Activated T-cell treated with anti-CD3 and anti-CD28 coated beads for 48 hours (primary cell): ENCODE measurements around the gene MRPS24.
"Not testable (repeated sequence)": the region's sequence is repeated elsewhere in the genome, so short reads cannot be mapped to it uniquely, and the experiment has no call there.

Experiments used
- DNase-seq: peaks from one replicate; pipeline ENCODE4 v3.0.0-alpha.2; 2020; ENCODE audit warnings: low read depth

MRPS24 gene

DNA sequence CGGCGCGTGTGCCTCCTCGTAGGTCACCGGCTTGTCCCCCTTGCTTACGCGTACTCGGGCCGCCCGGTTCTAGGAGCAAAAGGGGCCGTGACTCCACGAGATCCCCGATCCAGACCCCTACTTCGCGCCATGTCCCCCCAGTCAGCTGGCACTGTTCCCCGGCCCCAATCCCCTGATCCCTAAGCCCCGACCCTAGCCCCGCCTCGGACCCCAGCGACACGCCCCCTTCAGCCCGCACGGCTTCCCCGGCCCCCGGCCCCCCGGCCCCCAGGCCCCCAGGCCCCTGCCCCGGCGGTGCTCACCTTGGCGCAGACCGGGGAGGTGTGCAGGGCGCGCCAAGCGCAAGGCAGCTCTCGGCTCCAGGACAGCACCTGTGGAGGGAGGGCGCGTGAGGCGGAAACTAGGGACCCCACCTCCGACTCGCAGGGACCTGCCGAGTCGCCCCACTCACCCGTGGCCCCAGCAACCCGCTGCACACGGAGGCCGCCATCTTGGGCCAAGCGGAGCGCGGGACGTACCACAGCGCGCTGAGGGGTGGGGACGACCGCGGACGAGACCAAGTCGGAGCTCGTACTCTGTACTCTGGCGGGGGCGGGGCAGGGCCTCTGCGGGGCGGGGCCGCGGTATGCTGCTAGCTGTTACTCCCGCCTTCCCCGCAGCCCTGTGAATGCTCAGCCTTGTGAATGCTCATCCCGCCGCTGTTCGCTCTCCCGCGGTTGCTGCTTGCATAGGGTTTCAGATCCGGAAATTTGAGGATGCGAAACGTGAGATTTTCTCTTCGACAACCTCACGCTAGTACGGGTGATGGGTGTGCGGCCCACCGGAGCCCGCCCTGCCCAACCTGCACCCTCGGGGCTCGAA, at the start of gene MRPS24:
TSS of gene MRPS24 (minus strand) at position 512 of the 861 bp plus-strand sequence. CDS start at position 490, 22 bp downstream.
- peak; percentile 93 for DNase-seq

DNA sequence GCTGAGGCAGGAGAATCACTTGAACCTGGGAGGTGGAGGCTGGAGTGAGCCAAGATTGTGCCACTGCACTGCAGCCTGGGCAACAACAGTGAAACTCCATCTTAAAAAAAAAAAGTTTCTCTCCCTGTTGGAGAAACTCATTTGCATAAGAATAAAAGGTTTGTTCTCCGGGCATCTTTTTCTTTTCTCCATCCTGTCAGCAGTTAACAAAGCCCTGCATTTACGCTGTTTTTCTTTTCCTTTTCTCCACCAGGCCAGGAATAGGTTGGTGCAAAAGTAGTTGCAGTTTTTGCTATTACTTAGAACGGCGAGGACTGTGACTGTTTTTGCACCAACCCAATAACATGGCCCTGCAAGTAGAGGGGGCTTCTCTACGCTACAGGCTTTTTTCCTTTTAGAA, 46.6 kb upstream of the MRPS24 start:
- DNase-seq: no peak

DNA sequence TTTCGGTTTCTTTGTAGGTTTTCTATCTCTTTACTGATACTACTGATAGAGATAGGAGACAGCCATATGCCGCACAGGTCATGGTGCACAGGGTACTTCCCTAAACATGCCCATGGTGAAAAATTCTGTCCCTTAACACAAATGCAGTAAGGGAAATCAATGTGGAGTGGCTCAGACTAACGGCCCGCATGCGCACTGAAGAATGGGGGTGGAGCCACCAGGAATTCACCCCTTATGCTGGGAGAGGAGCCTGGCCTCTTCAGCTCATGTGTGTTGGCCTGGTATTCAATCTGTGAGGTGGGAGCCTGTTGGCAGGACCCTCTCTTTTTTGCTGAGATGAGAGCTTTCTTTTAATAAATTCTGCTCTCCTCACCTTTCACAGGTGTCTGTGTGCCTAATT, 45.5 kb upstream of the MRPS24 start:
- no peak for DNase-seq

DNA sequence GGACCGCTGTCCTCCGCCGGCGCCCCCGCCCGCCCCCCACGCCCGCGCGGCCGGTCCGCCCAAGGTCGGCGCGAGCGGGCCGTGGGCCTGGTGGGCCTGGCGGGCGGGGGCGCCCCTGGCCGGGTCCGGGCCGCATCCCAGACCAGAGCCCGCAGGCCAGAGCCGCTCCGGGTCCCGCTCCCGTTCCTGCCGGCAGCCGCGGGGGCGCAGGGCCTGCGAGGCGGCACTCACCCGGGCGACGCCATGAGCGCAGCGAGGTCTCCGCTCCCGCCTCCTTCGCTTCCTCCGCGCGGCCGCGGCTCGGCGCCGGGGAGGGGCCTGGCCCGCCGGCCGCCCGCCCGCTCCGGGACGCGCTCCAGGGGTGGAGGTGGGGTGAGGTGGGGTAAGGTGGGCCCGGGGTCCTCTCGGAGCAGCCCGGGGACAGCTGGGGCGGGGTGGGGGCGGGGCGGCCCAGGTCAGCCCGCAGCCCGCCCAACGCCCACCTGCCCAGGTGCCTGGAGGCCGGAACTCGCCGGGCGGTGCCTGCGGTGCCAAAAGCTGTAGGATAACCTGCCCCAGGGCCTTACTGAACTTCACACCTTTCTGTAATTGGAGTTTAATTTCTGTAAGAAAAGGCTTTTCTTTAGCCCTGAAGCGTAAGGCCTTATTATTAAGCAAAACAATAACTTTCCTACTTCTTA, 37.2 kb upstream of the MRPS24 start, which contains the start of gene URGCP:
TSS of gene URGCP (minus strand) at position 266 of the 680 bp plus-strand sequence. CDS start at position 245, 21 bp downstream.
- peak; percentile 56 for DNase-seq

DNA sequence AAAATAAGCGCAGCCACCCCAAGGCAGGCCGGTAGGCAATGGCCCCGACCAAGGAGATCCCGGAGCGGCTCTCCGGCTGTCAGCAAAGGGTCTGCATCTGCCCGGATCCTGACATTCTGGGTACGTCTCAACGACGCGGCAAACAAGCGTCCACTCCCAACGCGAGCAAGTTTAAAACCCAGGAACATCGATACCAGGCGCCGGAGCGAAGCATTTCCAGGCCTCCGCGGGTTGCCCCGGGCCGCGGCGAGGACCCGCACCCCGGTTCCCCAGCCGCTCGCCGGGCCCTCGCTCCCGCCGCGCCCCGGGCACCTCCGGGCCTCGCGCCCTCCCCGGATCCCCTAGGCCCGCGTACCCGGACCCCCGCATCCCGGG, 36.6 kb upstream of the MRPS24 start:
- peak; percentile 4 for DNase-seq

DNA sequence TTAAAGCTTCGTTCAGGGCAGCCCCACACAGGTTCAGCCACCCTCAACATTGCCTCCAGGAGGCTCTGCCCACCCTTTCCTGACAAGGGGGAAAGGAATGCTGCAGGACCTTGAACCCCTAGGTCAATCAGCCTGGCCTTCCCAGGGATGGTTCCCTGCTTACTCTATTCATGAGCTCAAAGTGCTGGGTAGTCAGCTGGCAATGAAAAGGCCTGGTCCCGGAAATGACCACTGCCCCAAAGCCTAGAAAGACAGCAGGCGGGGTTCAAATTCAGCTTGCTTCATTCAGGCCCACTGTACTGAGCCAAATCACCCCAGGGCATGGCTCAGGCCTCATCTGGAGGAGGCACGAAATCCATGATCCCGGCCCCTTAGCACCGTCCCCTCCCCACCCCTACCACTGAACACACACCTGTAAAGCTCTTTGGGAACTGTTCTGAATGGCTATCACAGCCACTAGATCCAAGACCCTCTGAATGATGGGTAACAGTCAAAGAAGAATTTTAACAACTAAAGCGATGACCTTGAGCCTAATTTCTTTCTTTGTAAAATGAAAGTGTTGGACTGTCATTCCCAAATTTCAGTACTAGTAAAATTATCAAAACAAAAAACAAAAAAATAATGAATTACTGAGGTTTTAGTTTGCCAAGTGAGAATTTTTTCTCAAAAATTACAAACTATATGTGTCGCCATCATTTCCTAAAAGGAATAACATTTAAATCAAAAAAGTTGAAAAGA, 36.1 kb upstream of the MRPS24 start:
- no peak for DNase-seq

DNA sequence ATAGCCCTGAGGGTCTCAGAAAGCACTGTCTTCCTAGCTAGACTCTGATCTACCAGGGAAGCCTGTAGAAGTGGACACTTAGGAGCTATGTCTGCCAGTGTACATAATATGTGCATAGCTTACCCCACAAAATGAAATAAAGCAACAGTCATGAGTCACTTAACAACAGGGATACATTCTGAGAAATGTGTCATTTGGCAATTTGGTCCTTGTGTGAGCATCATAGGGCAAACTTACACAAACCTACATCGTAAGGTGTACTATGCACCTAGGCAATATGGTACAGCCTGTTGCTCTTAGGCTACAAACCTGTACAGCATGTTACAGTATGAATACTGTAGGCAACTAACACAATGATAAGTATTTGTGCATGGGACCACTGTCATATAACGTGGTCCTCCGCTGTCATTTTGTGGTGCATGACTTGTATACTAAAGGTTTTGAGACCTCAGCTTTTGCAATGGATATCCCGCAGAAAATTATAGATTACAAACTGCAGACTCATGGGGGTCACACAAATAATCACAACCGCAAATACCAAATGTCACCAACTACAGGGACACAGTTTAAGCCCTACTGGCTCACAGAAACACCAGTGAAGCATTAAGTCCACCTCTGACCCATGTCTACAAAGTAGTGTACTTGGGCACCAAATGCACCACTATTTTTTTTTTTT, 35.4 kb upstream of the MRPS24 start:
- DNase-seq: no peak

DNA sequence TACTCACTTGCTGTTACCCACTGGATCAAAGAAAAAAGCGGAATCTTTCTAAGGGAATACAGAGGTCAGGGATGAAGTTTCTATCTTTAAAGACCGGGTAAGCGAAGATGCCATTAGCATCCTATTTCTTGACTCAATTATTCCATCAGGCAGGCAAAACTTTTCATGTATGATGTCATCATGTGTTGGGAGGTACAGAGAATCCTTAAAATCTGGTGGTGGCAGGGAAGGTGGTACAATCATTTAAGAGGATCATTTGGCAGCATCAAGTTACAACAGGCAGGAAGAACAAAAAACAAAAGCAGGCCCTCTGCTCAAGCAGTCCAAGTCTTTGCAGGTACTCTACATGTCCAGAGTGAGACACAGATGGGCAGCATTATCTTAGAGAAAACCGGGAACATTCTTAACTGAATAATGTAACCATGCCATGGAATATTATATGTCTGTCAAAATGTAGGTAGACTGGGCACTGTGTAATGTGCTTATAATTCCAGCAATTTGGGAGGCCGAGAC, 33.3 kb upstream of the MRPS24 start:
- DNase-seq: no peak

DNA sequence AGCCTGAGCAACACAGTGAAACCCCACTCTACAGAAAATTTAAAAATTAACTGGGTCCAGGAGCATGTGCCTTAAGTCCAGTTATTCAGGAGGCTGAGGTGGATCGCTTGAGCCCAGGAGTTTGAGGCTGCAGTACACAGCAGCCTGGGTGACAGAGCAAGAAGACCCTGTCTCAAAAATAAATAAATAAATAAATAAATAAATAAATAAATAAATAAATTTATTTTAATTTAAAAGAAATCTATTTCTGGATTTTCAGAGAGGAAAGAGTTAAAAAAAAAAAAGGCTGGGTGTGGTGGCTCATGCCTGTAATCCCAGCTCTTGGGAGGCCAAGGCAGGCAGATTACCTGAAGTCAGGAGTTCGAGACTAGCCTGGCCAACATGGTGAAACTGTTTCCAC, 29.3 kb upstream of the MRPS24 start:
- DNase-seq: not testable (repeated sequence)

DNA sequence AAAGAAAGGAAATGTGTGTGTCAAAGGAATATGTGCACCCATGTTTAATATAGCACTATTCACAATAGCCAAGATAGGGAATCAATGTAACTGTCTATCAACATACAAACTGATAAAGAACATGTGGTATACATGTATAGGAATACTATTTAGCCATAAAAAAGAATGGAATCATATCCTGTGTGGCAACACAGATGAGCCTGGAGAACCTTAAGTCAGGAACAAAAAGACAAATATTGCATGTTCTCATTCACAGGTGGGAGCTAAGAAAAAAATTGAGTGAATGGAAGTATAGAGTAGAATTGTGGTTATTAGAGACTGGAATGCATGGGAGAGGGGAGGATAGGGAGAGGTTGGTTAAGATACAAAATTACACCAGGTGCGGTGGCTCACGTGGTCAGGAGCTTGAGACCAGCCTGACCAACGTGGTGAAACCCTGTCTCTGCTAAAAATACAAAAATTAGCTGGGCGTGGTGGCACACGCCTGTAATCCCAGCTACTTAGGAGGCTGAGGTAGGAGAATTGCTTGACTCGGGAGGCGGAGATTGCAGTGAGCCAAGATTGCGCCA, 26.6 kb upstream of the MRPS24 start:
- DNase-seq: no peak

DNA sequence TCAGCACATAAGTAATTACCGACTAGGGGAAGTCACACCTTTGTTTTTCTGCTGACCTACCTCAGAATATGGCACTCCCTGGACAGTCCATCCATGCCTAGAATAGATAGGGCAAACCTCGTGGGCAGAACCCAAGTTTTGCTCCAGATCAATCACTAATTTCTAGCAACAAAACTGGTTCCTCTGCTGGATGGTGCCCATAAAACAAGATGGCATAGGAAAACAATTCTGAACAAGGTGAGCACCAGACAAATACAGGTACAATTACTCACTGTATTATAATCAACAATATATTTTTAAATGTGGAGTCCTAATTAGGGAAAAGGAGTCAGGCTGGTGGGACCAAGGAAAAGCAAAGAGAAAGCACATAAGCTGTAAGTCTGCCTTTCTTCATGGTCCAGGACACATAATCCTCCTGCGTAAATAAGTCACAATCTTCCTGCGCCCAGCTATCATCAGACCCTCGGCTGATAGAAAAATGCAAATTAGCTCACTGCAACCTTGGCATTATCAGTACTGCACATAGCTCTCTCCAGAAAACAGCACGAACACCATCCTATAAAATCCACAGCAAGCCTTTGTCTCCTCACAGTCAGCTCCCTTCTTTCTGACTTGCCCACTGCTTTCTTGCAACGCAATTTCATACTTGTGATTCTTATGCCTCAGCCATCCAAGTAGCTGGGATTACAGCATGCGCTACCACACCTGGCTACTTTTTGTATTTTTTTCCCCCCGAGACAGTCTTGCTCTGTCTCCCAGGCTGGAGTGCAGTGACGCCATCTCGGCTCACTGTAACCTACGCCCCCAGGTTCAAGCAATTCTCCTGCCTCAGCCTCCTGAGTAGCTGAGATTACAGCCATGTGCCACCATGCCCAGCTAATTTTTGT, 22.0 kb upstream of the MRPS24 start:
- no peak for DNase-seq

DNA sequence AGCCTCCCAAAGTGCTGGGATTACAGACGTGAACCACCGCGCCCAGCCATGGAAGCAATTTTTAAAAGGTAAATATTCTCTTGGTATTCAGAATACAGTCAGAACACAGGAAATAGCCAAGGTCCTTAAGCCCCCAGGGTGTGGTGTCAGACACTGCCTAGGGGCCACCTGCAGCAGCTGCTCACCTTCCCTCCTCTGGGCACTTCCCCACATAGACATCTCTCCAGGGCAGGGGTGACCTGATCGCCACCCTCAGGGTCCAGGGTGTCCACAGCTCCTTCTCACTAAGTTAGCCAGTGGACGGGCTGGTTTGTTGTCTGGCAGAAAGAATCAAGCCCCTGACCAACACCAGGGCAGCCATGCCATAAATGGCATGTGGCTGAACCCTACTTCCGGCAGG, 21.2 kb upstream of the MRPS24 start:
- DNase-seq: no peak

DNA sequence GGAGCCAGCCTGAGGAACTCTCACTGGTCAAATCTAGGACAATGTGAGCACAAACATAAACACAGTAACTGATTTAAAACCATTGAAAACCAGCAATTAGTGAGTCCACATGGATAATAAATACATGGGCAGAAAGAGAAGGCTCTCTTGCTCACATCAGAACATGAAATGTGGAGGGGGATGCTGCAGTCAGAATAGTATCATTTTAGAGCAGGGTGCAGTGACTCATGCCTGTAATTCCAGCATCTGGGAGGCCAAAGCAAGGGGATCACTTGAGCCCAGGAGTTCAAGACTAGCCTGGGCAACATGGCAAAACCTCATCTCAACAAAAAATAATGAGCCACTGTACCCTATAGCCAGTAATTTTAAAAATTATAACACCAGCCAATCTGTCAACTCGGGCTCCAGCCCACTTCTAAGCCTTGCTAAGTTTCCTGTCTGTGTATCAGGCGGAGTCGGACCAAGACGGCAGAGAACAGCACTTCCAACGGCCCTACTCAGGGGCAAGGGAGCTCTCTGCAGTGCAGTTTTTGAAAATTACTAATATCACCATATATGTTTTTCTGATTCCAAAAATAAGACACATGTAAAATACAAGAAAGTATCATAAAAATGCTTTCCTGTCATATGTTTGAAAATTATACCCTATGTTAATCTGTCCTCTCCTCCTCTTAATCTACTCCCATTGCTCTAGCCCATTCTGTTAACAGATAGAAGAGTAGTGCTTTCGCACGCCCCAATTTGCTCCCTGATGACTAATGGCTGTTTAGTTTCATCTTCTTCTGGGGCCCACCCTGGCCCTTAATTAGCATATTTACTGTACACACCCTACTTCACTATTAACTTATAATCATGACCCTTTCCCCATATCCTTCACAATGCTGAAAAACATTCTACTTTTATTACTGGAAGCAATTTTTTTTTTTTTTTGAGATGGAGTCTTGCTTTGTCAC, 20.0 kb upstream of the MRPS24 start:
- DNase-seq: no peak

DNA sequence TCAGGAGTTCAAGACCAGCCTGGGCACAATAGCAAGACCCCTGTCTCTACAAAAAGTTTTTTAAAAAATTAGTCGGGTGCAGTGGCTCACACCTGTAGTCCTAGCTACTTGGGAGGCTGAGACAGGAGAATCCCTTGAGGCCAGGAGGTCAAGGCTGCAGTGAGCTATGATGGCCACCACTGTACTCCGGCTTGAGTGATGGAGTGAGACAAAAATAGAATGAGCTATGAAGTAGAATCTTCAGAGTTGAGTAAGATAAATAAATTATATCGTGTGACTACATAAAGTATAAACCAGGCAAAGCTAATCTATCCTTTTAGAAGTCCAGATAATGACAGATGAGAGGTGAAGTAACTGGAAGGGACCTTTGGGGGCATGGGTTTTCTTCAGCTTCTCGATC, 15.3 kb upstream of the MRPS24 start:
- DNase-seq: no peak

DNA sequence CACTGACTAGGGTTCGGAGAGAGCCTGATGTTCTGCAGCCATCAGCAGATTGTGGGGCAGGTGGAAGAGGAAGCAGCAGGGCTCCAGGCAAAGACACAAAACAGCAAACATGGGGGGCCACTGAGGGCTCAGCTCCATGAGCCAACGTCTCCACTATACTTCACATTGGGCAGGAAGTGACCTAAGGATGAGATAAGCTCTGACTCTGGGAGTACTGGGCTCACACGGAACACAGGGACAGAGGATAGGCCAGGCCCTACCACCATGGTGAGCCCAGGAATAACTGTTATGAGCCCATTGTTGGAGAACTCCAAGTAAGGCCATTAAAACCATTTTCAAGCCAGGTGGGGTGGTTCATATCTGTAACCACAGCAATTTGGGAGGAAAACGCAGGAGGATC, 14.9 kb upstream of the MRPS24 start:
- no peak for DNase-seq

DNA sequence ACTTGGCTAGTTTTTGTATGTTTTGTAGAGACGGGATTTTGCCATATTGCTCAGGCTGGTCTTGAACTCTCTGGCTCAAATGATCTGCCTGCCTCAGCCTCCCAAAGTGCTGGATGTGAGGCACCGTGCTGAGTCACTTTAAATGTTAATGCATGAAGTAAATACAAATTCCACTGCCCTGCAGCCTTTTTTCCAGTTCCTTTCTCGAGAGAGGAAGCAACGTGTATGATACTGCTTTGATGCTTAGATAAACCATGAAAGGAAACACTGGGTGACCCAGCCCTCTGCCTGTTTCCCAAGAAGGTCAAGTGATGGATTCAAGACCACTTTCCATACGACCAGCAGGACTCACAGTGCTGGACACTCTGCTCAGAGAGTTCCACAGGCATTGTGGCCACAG, 11.3 kb upstream of the MRPS24 start:
- no peak for DNase-seq

DNA sequence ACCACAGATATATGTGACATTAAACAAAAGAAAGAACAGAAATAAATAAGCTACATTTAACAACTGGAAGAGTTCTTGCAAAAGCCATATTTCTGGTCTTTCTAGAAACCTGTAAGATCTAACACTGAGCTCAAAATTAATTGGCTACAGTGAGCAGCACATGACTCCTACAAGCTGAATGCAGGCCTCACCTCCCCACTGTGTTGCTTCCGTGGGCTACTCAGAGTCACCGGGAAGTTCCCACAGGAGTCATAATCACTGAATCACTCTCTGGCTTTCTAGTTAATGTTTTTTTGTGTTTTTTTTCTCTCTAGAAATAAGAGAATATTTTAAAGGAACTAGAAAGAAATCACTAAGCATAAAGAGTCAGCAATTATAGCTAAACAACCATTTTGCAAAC, 10.2 kb upstream of the MRPS24 start:
- DNase-seq: no peak

DNA sequence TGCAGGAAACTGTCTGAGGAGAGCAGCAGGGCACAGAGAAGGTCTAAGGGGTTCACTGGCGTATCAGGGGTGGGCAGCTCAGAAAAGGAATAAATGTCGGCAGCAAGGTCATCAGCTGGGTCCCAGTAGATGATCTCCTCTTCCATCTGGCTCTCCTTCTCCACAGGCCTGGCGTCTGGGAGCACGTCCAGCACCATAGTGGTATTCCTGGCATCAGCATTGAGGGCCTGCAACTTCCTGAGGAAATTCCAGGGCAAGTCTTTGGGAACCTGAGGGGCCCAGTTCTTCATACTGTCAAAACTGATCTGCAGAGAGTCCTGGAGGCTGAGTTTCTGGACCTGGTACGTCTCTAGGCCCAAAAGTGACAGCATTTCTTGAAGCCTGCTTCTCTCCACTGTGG, 9.6 kb upstream of the MRPS24 start:
- DNase-seq: no peak
